GM18861 (cell line): ENCODE data around the gene PLA2G2F.

ENCODE experiments used
- ATAC-seq: cut with Tn5 transposase; IDR thresholded peaks from one replicate; pipeline ENCODE4 v1.9.1; 2021; ENCODE audit not compliant: unreplicated experiment

PLA2G2F gene

DNA sequence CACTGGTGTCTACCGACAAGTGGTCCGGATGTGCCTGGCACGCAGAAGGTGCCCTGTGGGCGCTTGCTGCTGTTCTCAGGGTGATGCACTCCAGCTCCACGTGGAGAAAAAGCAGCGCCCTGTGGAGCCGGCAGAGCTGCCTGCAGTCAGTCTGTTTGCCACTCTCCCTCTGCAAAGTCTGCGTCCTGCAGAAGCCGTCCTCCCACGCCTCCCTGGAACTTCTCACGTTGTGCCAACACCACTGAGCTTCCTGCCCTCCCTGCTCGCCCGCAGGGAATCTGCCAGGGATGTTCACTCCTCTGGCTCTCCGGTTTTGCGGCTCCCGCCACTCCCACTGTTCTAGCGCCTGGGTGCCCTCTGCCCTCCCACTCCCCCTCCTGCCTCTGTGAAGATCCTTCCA is 26.9 kb downstream of the PLA2G2F start:
- ATAC-seq: no peak

DNA sequence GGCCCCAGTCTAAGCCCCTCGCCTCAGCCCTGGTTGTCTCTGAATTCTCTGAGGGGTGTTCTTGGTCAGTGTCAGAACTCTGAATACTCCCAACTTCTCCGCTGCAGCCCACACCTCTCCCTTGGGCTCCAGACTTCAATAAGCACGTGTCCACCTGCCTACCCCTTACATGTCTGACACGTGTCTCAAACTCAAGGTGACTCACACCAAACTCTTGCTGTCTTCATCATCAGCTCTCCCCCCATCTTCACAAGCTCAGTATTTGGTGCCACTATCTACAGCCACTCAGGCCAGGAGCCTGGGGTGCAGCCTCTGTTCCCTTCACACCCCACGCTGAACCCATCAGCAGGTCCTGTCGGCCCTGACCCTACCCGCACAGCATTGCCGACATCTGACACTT is 28.0 kb downstream of the PLA2G2F start:
- no peak for ATAC-seq

DNA sequence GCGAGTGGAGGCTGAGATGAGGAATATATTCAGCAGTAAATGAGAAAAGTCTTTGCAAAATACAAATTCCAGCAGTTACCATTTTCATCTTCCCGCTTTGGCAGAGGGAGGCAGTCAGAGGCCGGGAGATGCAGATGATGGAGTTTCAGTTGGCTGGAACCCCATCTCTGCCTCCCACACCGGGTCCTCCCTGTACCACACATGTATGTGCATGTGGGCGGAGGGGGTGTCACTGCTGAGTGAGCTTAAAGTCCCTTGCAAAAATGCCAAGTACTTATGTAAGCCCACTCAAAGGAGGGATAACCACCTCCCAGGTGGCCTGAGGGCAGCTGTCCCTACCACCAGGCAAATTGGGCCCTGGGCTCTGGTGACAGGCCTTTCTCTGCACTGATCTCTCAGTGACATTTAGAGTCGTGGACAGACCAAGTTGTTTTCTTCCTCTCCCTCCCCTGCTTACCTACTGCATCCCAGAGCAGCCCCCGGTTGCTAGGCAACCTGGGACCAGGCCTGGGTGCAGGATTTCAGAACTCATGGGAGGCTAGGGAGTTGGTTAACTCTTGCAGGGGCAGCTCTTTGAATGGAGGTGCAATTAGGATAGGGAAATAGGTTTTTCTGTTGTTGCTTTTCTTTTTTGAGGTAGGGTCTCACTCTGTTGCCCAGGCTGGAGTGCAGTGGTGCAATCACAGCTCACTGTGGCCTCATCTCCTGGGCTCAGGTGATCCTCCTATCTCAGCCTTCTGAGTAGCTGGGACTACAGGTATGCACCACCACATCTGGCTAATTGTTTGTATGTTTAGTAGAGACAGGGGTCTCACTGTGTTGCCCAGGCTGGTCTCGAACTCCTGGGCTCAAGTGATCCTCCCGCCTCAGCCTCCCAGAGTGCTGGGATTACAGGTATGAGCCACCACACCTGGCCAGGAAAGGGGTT is 29.7 kb downstream of the PLA2G2F start:
- no peak for ATAC-seq

DNA sequence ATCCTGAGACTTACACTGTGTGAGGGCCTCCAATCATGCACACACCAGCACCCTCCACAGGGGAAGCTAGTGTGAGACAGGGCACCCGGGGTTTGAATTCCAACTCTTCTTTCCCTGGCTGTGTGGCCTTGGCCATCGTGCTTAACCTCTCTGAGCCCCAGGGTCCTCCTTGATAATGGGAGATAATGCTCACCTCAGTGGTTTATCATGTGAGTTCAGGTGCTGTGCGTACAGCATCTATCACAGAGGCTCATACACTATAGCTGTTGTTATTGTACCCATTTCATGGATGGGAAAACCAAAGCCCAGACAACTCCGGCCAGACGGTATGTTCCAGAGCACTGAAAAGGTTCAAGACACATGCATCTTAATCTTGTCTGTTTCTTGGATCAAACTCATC is 30.8 kb downstream of the PLA2G2F start:
- no peak for ATAC-seq

- ATAC-seq: no peak
Observed at GRCh38 chr1:20172033-20172590, 33.0 kb downstream of the PLA2G2F start.

- no peak for ATAC-seq
Observed at GRCh38 chr1:20174937-20175666, 36.0 kb downstream of the PLA2G2F start.

DNA sequence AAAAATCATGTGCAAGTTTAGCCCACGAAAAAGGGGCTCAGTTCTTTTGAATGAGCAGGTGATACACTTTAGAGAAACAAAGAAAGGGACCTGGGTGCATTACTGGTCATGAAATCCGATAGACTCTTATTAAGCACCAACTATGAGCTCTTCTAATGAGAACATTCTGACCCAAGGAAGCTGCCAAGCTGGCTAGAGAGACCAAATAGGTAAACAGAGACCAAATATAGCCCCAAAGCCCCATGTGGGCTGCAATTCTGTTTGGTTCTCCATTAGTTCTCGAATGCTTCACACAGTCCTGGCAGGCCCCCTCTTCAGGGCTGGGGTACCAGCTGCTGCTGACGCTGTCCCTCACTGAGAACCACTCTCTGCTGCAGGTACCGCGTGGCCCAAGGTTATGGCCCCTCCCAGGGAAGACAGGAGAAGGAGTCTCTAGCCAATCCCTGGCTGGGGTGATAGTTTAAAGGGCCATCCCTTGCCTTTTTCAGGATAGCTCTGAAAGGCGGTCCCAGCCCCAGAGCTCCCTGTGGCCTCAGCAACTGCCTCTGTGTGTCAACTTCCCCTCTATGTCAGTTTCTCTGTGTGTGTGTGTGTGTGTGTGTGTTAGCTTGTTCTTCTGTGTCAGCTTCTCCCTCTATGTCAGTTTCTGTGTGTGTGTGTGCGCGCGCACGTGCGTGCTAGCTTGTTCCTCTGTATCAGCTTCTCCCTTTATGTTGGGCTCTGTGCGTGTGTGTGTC is 39.7 kb downstream of the PLA2G2F start:
- no peak for ATAC-seq

DNA sequence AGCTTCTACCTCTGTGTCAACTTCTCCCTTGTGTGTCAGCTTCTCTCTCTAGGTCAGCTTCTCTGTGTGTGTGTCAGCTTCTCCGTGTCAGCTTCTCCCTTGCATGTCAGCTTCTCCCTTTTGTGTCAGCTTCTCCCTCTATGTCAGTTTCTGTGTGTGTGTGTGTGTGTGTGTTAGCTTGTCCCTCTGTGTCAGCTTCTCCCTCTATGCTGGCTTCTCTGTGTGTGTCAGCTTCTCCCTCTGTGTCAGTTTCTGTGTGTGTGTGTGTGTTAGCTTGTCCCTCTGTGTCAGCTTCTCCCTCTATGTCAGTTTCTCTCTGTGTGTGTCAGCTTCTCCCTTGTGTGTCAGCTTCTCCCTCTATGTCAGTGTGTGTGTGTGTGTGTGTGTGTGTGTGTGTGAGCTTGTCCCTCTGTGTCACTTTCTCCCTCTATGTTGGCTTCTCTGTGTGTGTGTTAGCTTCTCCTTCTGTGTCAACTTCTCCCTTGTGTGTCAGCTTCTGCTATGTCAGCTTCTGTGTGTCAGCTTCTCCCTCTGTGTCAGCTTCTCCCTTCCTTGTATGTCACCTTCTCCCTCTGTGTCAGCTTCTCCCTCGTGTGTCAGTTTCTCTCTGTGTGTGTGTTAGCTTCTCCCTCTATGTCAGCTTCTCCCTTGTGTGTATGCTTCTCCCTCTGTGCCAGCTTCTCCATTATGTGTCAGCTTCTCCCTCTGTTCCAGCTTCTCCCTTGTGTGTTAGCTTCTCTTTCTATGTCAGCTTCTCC is 40.4 kb downstream of the PLA2G2F start:
- ATAC-seq: no peak

- ATAC-seq: no peak
Observed at GRCh38 chr1:20180129-20180843, 41.2 kb downstream of the PLA2G2F start.

DNA sequence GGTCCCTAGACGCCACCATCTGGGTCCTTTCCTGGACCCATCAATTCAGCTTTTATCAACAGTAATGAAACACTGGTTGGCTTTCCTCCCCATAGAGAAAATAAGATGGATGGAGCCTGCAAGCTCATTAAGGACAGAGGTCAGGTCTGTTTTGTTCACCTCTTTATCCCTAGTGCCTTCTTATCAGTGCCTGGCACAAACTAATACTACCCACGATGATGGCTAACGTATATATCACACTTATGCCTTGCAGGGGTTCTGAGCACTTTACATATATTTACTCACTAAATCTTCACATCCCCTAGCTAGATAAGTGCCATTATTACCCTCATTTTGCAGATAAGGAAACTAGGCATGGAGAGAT is 41.7 kb downstream of the PLA2G2F start:
- ATAC-seq: no peak

DNA sequence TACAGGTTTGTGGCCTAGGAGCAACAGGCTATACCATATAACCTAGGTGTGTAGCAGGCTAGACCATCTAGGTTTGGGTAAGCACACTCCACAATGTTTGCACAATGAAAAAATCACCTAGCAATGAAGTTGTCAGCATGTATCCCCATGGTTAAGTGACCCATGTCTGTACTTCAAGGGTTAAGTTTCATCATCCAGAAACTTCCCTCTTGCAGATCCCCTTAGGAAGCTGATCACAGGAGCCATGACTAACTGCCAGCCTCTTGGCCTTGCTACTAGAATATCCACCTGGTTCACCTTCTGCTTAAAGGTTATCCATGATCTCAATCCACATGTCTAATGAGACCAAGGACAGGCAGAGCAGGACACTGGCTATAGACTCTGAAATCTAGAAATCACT is 43.3 kb downstream of the PLA2G2F start:
- ATAC-seq: no peak

DNA sequence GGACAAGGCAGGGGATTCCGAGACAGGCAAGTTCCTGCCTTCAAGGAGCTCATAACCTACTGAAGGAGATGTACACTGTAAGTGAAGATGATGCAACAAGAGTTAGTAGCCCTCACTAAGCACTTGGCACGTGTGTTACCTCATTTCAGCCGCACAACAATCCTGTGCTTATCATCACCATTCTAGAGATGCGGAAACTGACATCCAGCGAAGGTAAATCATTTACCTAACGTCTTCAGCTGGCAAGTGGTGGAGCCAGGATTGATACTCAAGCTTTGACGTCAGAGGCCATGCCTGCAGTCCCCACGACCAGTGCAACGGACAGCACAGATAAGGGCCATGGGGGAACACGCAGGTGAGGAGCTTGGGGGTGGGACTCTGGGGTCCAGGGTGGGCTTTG is 43.9 kb downstream of the PLA2G2F start:
- ATAC-seq: no peak

GRCh38 chr1:20183616-20184271 is 44.6 kb downstream of the PLA2G2F start:
- no peak for ATAC-seq

GRCh38 chr1:20184481-20184900 is 45.4 kb downstream of the PLA2G2F start:
- ATAC-seq: no peak

DNA sequence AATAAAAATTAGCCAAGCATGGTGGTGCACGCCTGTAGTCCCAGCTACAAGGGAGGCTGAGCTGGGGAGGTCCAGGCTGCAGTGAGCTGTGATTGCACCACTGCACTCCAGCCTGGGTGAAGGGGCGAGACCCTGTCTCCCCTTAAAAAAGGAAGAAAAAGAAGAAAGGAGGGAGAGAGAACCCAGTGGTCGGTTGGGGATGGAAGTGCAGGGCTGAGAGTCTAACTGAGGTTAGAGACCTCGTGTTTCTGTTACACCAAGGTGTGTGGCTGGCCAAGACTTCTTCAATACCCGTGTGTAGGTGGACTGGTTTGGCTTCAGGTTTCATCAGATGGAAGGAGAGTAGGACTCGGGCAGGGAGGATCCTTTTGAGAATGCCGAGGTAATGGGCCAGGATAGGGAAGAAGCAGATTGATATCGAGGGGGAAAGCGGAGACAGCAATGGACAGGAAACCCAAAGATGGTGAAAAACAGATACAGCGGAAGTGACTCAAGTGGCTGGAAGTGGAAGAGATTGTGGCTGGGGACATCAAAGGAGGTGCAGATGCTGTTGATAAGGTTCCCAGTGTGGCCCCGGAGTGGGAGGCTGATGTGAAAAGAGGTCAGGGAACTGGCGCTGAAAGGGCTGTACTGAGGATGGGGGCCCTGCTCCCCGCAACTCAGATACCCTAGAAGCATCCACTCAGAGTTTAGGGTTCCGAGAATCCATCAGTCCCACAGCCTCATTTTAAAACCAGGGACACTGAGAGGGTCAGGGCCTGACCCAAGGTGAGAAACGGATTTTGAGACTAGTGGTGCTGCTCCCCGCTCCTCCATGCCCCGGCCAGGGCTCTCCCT is 46.1 kb downstream of the PLA2G2F start:
- ATAC-seq: no peak

- no peak for ATAC-seq
Observed at GRCh38 chr1:20185834-20186782, 47.0 kb downstream of the PLA2G2F start, which contains the start of the genes PLA2G2C and UBXN10. Gene PLA2G2C, minus strand, starts transcription at chr1:20186518. Its CDS starts 9,155 bp downstream, at chr1:20177363. Gene UBXN10, plus strand, starts transcription at chr1:20186096. Its CDS starts 4,466 bp downstream, at chr1:20190562.
